HG03558 (cell line): Measurements from ENCODE around the gene SIRT2.

Experiments
- ATAC-seq: cut with Tn5 transposase; IDR thresholded peaks from one replicate; pipeline ENCODE4 v1.9.1; 2021; ENCODE audit warnings: moderate number of reproducible peaks; ENCODE audit not compliant: unreplicated experiment; ENCODE audit errors: extremely low read depth

The SIRT2 gene

DNA sequence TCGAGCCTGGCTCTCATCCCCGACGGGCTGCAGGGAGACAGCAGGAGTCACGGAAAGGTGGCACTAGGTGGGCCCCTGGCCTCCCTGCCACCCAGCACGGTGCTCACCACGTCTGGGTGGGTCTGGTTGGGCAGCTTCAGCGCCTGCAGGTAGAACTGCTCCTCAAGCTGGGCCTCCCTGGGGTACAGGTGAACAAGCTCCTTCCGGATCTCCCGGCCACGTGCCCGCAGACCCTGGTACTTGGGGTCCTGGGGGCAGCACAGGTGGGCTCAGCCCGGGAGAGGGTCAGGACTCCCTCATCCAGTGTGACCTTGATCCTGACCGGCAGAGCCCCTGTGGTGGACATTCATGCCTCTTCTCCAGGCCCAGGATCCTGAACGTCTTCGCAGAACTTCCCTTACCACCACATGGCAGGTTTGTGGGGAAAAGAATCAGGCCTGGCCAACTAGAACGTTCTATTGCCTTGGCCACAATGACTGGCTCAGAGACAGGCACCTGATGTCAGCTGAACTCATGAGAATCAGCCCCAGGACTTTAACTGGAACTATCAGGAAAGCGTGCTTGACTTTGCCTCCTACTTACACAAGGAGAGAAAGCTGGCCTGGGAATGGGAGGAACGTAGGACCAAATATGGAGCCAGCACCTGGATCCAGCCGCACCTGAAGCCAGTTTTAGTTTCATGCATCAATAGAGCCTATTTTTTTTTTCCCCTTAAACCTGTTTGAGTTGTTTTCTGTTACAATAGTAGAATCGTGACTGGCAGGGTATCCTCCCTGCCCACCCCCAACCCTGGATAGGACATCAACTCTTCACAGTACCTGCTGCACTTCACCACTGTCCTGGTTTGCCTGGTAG, 22.2 kb upstream of the SIRT2 start:
- no peak for ATAC-seq

GRCh38 chr19:38920602-38921419, 21.4 kb upstream of the SIRT2 start:
- no peak for ATAC-seq

GRCh38 chr19:38919837-38920601, 20.6 kb upstream of the SIRT2 start:
- ATAC-seq: no peak

DNA sequence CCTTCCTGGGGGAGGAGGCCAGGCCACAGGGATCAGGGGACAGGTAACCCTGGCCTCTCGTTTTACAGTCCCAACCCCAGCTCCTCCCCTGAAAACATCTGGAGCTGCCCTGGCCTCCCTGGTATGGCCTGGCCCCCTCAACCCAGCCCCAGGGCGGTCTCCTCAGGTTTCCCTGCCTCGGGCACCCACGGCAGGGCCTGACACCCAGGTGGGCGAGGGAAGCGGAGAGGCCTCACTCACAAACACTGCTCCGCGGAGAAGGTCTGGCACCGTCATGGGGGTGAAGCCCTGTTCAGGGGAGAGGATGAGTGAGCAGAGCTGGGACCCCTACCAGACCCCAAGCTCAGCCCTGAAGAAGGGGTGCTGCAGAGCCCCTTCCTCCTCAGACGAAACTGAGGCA, 19.1 kb upstream of the SIRT2 start:
- no peak for ATAC-seq

DNA sequence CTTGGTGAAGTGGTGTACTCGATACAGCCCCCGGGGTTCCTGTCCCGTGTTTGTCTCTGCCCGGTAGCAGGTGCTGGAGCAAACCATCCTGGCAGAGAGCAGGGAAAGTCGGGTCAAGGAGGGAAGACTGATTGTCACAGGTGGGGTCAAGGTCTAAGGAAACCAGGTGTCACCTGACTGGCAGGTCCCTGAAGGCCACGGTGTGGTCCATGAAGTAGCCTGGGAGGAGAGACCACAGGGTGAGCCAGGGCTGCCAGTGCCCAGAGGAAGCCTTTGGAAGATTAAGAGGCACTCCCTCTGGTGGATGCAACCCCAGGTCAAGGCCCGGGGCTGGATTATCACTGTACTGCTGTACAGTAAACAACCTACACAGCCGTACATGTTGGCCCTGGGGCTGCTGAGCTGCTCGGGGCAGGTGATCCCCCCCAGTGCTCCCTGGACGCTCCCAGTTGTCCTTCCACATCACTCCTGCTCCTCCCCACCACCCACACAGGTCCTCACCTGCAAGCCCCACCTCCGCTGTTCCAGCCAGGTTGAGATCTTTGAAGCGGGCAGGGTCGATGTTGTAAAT, 18.6 kb upstream of the SIRT2 start:
- no peak for ATAC-seq

- ATAC-seq: no peak
Observed at GRCh38 chr19:38917516-38917915, 18.1 kb upstream of the SIRT2 start.

- ATAC-seq: no peak
Observed at GRCh38 chr19:38915329-38916321, 16.2 kb upstream of the SIRT2 start.

DNA sequence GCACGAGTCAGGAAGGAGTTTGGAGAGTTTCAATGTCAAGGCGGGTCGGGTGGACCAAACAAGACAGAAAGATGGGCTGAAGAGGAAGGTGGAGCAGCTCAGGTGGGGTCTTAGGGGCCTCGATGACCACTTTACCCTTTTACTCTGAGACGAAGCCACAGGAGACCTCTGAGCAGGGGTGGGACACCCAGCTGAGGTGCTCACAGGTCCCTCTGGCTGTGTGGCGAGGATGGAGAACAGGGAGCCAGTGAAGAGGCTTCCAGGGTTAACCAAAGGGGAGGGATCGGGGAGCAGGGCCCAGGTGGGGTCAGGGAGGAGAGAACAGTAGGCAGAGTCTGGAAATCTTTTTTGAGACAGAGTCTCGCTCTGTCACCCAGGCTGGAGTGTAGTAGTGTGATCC, 14.5 kb upstream of the SIRT2 start:
- no peak for ATAC-seq

DNA sequence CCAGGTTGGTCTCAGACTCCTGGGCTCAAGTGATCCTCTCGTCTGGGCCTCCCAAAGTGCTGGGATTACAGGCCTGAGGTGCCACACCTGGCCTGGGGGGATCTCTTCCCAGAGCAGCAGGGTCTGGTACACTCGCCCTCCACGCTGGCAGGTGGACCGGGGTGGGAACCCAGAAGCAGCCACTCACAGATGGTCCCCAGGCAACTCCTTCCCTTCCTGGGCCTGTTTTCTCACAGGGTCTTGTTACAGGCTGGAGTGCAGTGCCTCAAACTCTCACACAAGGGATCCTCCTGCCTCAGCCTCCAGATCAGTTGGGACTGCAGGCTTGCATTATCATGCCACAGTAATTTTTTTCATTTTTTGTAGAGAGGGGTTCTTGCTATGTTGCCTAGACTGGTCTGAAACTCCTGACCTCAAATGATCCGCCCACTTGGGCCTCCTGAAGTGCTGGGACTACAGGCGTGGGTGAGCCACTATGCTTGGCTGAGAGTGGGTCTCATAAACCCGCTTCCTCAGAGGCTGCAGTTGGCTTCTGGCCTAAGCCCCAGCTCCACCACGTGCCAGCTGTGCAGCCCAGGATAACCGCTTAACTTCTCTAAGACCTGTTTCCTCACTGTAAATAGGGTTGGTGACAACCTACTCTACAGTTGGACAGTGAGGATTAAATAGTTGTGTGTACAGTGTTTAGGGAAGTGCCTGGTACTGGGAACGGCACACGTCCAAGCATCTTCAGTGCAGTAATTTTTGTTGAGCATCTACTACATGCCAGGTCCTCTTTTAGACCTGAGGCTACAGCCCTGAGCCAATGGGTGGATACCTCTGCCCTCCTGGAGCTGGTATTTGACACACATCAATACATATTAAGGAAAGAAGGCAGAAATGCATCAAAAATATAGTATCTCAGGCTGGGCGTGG, 13.4 kb upstream of the SIRT2 start:
- ATAC-seq: no peak

DNA sequence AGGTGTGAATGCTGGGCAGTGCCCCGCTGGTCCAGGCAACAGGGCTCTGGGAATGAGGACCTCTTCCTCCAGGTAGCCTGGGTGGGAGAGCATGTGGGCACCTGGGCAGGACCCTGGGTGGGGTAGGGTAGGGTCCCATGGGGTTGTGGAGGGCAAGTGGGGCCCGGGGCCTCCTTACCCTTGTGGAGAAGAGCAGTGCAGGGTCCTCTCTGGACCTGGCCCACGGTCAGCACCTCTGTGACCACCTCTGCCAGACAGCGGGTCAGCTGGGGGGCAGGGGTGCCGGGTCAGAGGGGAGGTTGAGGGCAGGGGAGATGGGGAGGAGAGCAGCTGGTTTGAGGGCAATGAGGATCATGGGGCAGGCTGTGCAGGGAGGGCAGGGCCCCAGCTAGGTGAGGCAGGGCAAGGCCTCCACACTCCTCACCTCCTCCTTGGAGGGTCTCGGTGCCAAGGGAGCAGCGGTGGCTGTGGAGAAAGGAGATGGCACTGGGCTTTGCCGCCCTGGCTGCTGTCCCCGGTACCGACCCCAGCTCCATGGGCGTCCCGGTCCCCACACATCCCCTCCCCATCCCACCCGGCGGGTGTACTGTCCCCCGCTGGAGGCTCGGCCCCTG, 12.1 kb upstream of the SIRT2 start:
- no peak for ATAC-seq

GRCh38 chr19:38910488-38910887, 11.1 kb upstream of the SIRT2 start:
- no peak for ATAC-seq

DNA sequence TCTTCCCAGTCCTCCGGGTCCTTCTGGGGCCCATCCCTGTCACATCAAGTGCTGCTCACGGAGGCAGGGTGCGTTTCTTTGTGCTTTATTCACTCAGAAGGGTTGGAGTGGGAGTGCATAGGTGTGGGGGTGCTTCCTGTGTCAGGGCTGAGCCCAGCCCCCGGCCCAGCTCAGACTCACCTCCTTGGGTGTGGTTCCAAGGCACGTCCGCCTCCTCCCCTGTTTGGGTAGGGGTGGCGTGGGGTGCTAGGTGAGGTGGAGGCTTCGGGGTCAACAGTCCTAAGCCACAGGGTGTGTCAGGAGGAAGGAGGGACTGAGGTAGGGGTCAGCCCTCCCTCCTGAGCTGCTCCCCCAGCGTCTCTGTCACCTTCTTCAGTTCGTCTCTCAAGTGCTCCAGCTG, 9.5 kb upstream of the SIRT2 start:
- no peak for ATAC-seq

DNA sequence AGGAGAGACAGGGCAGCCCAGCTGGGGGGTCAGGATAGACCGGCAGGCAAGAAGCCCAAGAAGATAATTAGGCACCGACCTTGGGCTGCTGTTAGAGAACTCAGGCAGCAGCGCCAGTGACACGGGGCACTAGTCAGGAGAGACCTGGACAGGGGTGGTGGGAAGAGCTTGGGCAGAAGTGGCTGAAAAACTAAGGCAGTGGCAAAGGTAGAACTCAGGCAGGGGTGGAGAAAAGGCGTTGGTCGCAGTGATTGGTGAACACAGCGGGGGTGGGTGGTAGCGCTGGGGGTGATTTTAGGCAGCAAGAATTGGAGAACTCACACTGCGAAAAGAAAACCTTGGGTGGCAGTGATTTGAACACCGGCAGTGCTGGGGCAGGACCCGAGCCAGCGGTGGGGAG, 8.3 kb upstream of the SIRT2 start:
- ATAC-seq: no peak

DNA sequence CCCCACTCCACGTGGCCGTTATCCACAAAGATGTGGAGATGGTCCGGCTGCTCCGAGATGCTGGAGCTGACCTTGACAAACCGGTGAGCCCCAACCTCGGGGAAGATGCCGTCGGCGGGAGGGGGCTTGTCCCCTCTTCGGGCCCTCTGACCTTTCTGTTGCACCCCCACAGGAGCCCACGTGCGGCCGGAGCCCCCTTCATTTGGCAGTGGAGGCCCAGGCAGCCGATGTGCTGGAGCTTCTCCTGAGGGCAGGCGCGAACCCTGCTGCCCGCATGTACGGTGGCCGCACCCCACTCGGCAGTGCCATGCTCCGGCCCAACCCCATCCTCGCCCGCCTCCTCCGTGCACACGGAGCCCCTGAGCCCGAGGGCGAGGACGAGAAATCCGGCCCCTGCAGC, 7.8 kb upstream of the SIRT2 start:
- ATAC-seq: no peak

- no peak for ATAC-seq
Observed at GRCh38 chr19:38905620-38906019, 6.2 kb upstream of the SIRT2 start.

DNA sequence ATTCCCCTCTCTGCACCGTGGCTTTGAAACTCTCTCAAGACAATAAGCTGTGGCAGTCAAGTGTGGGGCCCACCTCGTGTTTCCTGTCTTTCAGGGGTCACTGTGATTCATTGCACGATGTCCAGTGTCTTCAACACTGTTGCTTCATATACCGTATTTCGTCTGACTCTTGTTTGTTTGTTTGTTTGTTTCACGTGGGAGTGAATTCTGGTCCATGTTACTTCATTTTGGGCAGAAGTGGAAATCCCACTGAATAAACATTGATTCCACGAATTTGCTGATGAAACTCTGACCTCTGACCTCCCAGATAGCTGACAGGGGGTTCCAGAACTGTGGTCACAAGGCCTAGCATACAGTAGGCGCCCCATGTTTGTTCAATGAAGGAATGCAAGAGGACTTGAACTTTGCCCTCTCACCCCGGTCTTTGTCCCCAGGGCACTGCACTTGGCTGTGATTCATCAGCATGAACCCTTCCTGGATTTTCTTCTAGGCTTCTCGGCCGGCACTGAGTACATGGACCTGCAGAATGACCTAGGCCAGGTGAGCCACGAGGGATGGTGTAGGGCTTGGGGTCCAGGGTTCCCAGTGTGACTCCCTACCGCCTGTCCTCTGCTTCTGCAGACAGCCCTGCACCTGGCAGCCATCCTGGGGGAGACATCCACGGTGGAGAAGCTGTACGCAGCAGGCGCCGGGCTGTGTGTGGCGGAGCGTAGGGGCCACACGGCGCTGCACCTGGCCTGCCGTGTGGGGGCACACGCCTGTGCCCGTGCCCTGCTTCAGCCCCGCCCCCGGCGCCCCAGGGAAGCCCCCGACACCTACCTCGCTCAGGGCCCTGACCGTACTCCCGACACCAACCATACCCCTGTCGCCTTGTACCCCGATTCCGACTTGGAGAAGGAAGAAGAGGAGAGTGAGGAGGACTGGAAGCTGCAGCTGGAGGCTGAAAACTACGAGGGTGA, 5.4 kb upstream of the SIRT2 start:
- no peak for ATAC-seq

GRCh38 chr19:38901683-38902082, 2.3 kb upstream of the SIRT2 start:
- ATAC-seq: no peak
